Measurements from ENCODE around the gene RFX4. TPM values are rescaled to one million over a fixed set of nuclear protein-coding genes. Genes with fewer than 3 reads are reported as not detected.

Gene RFX4
- total RNA-seq, 1 experiment from 2014 or later = not detected

DNA sequence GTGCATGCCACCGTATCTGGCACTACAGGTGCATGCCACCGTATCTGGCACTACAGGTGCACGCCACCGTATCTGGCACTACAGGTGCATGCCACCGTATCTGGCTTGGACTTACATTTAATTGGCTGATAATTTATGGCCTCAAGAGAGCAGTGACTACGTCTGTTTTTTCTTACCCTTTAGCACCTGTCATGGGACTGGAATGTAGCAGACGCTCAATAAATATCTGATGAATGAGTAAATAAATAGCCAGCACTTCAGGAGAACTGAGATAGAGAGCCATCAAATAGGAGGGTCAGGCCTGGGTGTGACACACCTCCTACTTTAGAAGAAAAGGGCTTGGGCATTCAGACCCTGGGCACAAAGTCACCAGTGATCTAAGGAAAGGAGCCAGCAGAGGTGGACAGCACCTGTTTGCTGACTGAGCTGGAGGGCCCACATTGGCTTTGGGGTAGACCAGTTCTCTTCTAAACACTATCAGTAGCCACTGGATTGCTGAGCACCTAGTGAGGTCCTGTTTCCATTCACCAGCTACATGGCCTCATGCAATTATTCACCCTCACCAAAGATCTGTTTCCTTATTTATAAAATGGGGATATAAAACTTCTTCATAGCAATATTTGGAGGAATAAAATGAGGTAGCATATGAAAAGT, 50.1 kb downstream of the RFX4 start:
- in situ Hi-C loops (cut with HindIII; ENCODE audit: low pct_unique_long_range_greater_than_20kb, low sequenced_read_pairs) = no loop called here
- DNase-seq (ENCODE audit: low read depth, low spot score) = no peak

DNA sequence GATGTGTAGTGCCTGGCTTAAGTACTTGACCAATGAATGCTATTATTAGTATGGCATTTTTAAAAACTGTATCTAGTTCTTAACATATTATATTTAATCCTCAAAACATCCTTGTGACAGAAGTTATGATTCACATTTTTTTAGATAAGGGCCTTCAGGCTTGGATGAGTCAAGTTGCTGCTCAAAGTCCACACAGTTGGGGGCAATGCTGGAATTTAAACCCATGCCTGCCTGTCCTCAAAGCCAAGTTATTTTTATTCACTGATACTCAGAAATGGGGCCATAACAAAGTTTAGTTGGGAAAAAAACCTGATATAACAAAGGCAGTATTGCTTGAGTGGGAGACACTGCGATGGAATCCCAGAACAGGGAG, 50.6 kb downstream of the RFX4 start:
- in situ Hi-C loops (cut with HindIII; ENCODE audit: low pct_unique_long_range_greater_than_20kb, low sequenced_read_pairs) = no loop called here
- DNase-seq (ENCODE audit: low read depth, low spot score) = no peak

DNA sequence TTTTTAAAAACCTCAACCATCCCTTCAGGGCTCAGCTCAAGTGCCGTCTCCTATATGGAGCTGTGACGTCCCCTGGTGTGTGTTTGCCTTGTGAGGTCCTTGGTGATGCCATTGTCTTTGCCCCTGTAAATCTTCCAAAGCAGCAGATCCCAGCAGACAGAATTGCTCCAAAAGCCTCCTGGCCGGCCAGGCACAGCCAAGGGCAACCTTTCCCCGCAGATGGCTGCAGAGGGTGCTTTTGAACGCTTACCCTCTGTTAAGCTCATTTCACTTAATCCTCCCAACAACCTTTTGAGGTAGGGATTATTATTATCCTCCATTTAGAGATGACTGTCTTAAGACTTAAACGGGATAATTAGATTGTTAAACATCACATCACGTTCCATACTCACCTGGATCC, 51.4 kb downstream of the RFX4 start:
- no peak for DNase-seq (ENCODE audit: low read depth, low spot score)
- in situ Hi-C loops (cut with HindIII; ENCODE audit: low pct_unique_long_range_greater_than_20kb, low sequenced_read_pairs) = no loop called here

DNA sequence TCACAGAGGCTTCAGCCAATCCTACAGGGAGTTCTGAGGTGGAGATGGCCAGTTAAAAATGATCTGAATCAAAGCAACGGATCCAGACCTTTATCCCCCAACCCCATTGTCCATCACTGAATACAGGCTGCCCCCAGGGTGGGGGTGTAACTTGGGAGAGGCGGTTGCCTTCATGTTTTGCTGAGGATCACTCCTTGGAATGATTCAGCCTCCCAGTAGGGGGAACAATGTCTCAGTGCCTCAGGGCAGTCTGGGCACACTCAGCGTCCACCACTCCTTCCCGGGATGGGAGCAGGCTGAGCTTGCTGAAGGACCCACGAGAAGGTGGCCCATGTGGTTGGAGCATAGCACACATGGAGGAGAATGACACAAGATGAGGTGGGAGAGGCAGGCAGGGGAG, 60.2 kb downstream of the RFX4 start:
- in situ Hi-C loops (cut with HindIII; ENCODE audit: low pct_unique_long_range_greater_than_20kb, low sequenced_read_pairs) = no loop called here
- no peak for DNase-seq (ENCODE audit: low read depth, low spot score)

DNA sequence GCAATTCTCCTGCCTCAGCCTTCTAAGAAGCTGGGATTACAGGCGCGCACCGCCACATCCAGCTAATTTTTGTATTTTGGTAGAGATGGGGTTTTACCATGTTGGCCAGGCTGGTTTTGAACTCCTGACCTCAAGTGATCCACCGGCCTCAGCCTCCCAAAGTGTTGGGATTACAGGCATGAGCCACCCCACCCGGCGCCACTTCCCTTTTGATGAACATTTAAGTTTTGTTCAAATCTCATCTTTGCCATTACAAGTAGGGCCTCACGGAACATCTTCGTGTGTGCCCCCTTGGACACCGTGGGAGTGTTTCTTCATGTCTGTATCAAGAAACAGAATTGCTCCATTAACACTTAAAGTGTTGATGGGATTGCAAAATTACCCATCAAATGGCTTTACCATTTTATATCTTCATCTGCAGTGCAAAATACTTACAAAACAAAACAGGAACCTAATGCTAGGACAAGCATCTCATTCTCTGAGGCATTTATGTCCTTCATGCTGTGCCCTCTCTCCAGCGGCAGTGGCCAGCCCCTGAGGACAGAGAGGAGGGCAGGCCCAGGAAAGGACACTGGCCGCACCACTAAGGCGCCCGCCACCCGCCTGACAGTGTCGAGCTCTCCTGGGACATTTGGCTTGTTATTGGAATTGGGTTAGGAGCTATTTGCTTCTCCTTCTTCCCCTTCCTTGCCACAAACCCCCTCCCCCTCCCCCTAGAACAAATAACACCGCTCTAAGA, 61.7 kb downstream of the RFX4 start:
- in situ Hi-C loops (cut with HindIII; ENCODE audit: low pct_unique_long_range_greater_than_20kb, low sequenced_read_pairs) = no loop called here
- no peak for DNase-seq (ENCODE audit: low read depth, low spot score)

DNA sequence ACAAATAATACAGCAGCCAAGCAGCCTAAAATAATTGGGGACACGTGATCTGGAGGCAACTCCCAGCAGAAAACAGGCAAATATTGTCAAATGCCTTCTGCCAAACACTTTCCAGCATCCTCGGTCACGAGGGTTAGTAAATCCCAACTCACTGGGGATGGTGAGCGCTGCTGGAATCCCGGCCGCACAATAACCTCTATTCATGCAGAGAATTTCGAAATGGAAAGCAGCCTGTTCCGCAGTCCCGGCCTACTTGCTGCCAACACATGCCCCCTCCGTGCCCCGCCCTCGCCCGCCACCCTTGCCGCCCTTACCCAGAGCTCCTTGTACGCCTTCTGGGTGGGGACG, 62.2 kb downstream of the RFX4 start:
- in situ Hi-C loops (cut with HindIII; ENCODE audit: low pct_unique_long_range_greater_than_20kb, low sequenced_read_pairs) = no loop called here
- DNase-seq (ENCODE audit: low read depth, low spot score) = peak; percentile 99

DNA sequence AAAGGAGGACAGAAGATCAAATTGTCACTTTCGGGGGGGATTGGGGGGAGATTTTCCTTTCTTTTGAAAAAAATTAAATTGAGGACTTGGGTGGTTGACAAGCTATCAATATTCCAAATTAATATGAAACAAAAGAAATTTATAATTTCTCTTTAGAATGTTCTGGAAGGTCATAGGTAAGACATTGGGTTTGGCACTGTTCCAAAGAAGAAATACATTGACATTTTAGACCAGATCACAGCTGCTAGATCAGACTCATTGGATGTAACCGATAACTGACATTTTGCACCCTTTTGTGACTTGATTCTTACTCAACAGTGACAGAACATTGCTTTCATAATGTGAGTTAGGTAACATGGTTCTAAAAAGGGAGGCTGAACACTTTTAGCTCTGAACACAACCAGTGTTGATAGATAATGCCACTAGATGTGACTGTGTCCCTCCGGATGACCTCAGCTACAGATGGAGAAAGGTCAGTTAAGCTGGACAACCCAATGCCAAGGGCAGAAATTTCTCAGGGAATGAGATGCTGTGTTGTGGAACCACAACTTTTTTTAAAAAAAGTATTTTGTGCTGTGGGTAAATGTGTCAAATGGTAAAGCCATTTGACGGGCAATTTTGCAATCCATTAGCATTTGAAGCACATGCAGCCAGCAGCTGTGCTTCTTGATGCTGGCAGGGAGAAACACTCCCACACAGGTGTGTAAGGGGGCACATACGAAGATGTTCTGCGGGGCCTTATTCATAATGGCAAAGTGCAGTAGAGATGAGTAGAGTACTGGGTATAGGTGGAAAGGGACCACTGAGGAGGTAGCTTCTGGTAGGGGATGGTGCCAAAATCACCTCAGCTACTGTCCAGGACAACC, 62.9 kb downstream of the RFX4 start:
- in situ Hi-C loops (cut with HindIII; ENCODE audit: low pct_unique_long_range_greater_than_20kb, low sequenced_read_pairs) = no loop called here
- no peak for DNase-seq (ENCODE audit: low read depth, low spot score)

DNA sequence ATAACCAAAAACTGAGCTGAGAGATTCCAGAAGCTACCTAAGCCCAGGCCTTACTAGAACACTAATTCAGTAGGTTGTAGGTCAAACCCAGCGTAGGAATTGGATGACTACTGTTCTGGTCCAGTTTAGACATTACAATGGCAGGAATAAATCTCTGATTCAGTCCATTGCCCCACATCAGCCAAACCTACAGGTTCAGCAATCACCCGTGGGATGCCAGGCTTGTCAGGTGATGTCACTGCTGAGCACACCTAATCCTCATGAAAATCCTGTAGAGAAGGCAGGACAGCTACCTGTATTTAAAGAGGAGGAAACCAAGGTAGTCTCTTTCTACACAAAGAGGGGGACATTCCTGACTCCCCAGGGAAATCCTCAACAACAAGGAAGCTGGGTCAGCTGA, 63.7 kb downstream of the RFX4 start:
- DNase-seq (ENCODE audit: low read depth, low spot score) = no peak
- in situ Hi-C loops (cut with HindIII; ENCODE audit: low pct_unique_long_range_greater_than_20kb, low sequenced_read_pairs) = no loop called here

DNA sequence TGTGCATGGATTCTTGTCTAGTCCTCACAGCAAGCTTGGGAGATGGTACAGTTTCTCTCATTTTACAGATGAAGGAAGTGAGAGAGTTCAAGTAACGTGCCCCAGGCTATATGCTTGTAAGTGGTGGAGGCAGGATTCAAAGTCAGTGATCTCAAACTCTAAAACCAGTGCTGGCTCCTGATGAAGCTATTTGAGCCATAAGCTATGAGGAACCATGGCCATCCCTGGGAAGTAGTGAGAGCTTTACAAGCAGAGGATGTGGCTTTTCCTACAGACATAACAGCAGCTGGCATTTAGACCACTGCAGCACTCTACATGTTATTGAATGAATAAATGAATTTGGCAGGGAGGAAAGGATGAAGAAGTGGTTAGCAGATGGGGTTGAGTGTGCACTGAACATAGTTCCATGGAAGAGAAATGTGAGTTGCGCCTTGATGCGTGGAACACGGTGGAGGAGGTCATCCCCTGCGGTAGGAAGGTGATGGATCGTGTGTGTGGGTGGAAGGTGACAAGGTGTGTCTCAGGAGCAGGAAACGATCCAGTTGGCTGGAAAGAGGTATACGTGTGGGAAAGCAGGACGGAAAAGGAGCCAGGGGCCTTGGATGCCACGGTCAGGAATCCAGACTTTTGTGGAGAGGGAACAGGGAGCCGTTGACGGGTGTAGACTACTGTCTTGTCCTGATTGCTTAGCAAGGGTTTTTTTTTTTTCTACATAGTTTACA, 65.2 kb downstream of the RFX4 start:
- in situ Hi-C loops (cut with HindIII; ENCODE audit: low pct_unique_long_range_greater_than_20kb, low sequenced_read_pairs) = no loop called here
- DNase-seq (ENCODE audit: low read depth, low spot score) = no peak

DNA sequence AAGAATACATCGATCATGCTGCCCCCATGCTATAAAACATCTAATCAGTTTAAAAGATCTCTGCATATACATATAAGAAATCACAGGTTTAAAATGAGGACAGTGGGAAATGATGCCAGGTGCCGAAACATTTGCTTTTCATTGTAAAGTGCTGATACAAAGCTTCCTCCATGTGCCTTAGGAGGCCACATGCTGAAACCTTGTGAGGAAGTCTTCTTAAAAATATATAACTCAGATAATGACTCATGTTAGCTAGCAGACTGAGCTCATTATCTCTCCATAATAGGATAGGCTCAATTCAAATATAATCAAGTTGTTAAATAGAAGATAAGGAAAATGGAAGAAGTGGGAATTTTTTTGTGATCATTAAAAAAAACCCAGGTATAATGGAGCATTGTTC, 65.9 kb downstream of the RFX4 start:
- in situ Hi-C loops (cut with HindIII; ENCODE audit: low pct_unique_long_range_greater_than_20kb, low sequenced_read_pairs) = no loop called here
- DNase-seq (ENCODE audit: low read depth, low spot score) = no peak

DNA sequence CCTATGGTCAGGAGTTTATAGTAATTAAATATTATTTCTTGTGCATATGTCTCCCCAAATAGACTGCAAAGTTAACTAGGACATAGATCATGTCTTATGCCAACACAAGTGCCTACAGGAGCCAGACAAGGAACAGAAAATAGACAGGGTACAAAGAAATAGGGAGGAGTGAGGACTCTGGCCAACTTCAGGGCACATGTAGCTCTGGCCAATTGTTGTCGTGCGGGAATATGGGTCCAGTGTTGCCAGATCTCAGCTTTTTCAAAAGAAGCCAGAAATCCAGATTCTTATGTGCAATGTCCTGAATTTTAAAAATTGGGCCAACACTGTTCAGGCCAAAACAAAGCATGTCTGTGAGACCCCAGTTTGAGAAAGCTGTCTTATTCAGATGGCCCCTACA, 68.7 kb downstream of the RFX4 start:
- in situ Hi-C loops (cut with HindIII; ENCODE audit: low pct_unique_long_range_greater_than_20kb, low sequenced_read_pairs) = no loop called here
- DNase-seq (ENCODE audit: low read depth, low spot score) = no peak

DNA sequence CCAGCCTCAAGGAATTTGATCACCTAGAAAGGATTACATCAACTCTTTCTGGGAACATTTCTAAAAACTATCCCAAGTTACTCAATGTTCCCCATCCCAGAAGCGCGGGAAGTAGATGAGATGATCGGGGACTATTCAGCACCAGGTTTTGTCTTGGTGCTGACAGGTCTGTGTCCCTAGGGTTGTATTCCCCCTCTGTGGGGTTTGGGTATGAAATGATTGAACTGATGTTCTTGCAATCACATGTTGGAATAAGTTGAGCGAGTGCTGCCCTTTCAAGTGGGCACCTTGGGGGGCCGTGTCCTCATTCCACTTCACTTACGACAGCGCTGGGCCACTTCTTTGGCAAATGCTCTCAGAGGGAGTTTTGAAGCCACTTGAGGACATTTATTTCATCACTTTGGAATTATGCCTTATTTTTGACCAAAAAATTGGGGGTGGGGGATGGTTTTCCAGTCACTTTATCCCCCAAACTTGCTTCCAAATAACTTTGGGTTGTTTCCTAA, 69.8 kb downstream of the RFX4 start:
- DNase-seq (ENCODE audit: low read depth, low spot score) = no peak
- in situ Hi-C loops (cut with HindIII; ENCODE audit: low pct_unique_long_range_greater_than_20kb, low sequenced_read_pairs) = no loop called here

DNA sequence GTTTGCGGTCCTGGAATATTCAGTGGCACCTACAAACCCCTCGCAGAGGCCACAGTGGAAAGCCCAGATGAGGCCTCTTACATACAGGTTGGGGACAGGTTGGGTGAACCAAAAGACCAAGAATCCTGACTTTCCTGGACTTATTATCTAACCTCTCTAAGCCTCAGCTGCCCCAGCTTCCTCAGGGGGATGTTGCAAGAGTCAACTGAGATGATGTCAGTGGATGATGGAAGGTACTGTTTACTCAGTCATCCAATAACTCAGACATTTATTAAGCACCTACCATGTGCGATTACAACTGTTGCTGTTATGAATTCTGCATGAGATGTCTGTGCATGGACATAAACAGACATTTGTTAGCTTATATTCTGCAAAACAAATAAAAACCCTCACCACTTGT, 72.8 kb downstream of the RFX4 start:
- in situ Hi-C loops (cut with HindIII; ENCODE audit: low pct_unique_long_range_greater_than_20kb, low sequenced_read_pairs) = no loop called here
- DNase-seq (ENCODE audit: low read depth, low spot score) = no peak

DNA sequence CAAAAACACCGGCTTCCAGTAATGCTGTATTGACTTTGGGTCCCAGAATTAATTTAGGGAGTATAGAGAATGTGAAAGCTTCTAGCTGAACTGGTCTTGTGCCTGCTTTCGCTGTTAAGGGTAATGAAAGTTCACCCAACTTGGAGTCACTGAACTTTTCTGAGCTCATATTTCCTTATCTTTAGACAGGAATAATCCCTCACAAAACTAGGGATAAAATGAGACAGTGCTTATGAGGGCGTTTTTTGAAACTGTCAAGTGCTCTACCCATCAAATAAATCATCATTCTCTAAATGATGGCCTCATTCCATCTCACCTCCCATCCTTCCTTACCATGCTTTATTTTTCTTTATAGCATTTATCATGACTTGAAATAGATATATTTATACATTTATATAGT, 74.7 kb downstream of the RFX4 start:
- DNase-seq (ENCODE audit: low read depth, low spot score) = no peak
- in situ Hi-C loops (cut with HindIII; ENCODE audit: low pct_unique_long_range_greater_than_20kb, low sequenced_read_pairs) = no loop called here

DNA sequence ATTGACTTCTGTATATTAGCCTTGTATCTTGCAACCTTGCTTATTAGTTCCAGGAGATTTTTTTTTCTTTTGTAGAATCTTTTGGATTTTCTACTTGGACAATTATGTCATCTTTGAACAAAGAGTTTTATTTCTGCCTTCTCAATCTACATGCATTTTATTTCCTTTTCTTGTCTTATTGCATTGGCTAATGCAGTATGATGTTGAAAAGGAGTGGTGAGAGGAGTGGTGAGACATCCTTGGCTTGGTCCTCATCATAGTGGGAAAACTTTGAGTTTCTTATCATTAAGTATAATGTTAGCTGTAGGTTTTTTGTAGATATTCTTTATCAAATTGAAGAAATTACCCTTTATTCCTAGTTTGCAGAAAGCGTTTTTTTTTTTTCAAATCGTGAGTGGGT, 80.6 kb downstream of the RFX4 start:
- no peak for DNase-seq (ENCODE audit: low read depth, low spot score)
- in situ Hi-C loops (cut with HindIII; ENCODE audit: low pct_unique_long_range_greater_than_20kb, low sequenced_read_pairs) = no loop called here

DNA sequence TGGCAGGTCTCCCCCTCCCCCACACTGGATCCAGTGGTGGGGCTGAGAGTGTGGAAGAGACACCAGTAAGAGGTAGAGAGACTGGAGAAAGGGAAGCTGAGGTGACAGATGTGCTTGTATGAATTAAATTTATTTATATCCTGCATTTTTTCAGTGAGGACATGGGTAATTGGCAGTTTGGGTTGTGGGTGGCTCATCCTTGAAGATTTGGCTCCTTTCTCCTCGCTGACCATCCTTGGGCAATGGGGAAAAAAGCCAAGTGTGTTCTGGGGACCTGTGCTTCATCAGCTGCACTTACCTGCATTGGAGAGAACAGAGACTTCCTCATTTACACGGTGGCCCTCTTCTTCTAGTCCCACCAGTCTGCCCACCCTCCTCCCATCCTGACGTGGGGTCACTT, 86.4 kb downstream of the RFX4 start:
- in situ Hi-C loops (cut with HindIII; ENCODE audit: low pct_unique_long_range_greater_than_20kb, low sequenced_read_pairs) = no loop called here
- no peak for DNase-seq (ENCODE audit: low read depth, low spot score)

DNA sequence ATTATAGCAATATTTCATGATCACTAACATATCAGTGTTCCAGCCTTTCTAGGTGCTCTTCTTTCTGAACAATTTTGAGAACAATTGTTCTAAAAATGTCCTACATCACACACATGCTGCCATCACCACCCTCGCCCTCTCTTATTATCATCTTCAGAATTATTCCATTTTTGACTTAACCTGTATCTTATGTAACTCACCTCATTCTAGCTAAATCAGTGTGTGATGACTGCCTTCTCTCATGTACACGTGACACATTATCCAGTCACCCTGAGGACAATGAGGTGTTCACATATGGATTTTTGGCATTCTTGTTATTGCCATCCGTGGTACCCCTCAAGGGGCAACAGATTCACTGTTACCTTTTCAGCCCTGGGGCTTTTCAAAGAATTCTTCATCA, 87.3 kb downstream of the RFX4 start:
- no peak for DNase-seq (ENCODE audit: low read depth, low spot score)
- in situ Hi-C loops (cut with HindIII; ENCODE audit: low pct_unique_long_range_greater_than_20kb, low sequenced_read_pairs) = no loop called here

DNA sequence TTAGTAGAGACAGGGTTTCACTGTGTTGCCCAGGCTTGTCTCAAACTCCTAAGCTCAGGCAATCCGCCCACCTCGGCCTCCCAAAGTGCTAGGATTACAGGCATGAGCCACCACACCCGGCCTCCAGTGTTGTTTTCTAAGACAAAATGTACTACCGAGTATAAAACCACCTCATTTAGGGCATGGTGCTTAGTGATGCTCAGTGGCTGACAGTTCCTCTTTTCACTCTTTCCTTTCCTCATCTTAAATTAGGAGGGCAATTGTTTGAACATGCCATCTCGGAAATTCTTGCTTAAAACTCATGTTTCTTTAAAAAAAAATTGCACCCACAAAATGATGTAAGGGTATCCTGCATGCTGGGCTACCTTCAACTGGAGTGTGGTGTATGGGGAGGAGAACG, 89.0 kb downstream of the RFX4 start:
- in situ Hi-C loops (cut with HindIII; ENCODE audit: low pct_unique_long_range_greater_than_20kb, low sequenced_read_pairs) = no loop called here

More for the DNA sequence above, 89.0 kb downstream of the RFX4 start:
- no peak for DNase-seq (ENCODE audit: low read depth, low spot score)
